Measurements from ENCODE around the gene MUC2.

Gene MUC2

DNA sequence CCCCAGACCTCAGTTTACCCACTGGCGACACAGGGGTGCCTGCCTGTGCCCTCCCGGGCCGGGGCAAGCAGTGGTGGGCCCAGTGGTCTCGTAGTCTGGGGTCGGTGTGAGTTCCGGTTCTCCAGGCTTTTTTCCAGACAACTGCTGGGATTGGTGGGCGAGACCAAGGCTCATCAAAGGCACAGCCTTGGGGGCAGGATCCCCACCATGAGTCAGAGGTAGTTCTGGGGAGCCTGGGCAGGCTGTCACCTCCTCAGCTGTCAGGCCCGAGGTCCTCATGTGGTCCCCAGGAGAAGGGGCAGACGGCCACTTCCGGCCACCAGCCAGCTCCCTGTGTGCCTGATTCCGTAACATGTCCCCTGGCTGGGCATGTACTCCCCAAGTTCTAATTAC, 827 bp upstream of the MUC2 start:
- DNase-seq = no peak

GRCh38 chr11:1075341-1075911, 752 bp downstream of the MUC2 start:
- no peak for DNase-seq

GRCh38 chr11:1076061-1076665, 1.5 kb downstream of the MUC2 start:
- no peak for DNase-seq

- no peak for DNase-seq
Observed at GRCh38 chr11:1077033-1077416, 2.4 kb downstream of the MUC2 start.

DNA sequence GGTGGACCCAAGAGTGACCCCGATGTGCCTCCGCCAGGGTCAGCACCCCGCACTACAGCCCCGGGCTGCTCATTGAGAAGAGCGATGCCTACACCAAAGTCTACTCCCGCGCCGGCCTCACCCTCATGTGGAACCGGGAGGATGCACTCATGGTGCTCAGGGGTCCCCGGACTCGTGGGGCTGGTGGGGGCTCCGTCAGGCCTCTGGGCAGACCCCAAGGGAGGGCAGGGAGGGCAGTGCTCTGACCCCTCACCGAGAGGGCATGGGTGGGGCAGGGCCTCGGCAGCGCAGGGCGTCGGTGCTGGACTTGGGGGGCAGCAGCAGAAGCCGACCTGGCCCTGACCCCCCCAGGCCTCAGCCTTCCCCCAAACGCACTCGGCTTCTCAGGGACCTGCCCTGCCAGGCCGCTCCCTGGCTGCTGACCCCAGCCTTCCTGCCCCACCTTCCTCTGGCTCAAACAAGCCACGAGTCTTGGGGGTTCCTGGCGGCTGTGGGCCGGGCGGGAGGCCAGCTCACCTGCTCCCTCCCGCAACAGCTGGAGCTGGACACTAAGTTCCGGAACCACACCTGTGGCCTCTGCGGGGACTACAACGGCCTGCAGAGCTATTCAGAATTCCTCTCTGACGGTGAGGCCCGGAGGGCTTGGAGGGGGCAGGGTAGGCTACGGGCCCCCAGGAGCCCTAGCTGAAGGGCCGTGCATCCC, 2.9 kb downstream of the MUC2 start:
- no peak for DNase-seq

DNA sequence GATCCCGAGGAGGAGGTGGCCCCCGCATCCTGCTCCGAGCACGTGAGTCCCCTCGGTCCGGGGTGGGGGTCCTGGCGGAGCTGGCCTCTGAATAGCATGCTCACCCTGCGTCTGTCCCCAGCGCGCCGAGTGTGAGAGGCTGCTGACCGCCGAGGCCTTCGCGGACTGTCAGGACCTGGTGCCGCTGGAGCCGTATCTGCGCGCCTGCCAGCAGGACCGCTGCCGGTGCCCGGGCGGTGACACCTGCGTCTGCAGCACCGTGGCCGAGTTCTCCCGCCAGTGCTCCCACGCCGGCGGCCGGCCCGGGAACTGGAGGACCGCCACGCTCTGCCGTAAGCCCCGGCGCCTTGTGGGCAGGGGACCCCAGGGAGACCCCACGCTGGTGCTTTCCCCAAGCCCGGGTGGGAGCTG, 3.5 kb downstream of the MUC2 start:
- DNase-seq = no peak

- DNase-seq = no peak
Observed at GRCh38 chr11:1081601-1082311, 7.1 kb downstream of the MUC2 start.

DNA sequence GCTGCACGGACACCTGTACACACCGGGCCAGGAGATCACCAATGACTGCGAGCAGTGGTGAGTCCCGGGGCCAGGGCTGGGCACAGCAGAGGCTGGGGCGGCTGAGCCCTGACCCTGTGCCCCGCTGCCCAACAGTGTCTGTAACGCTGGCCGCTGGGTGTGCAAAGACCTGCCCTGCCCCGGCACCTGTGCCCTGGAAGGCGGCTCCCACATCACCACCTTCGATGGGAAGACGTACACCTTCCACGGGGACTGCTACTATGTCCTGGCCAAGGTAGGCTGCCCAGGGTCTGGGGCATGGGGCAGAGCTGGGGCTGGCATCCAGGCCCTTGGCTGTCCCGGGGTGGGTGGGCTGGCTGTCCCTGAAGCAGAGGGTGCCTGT, 7.7 kb downstream of the MUC2 start:
- DNase-seq = no peak

GRCh38 chr11:1082728-1083620, 8.3 kb downstream of the MUC2 start:
- DNase-seq = no peak

DNA sequence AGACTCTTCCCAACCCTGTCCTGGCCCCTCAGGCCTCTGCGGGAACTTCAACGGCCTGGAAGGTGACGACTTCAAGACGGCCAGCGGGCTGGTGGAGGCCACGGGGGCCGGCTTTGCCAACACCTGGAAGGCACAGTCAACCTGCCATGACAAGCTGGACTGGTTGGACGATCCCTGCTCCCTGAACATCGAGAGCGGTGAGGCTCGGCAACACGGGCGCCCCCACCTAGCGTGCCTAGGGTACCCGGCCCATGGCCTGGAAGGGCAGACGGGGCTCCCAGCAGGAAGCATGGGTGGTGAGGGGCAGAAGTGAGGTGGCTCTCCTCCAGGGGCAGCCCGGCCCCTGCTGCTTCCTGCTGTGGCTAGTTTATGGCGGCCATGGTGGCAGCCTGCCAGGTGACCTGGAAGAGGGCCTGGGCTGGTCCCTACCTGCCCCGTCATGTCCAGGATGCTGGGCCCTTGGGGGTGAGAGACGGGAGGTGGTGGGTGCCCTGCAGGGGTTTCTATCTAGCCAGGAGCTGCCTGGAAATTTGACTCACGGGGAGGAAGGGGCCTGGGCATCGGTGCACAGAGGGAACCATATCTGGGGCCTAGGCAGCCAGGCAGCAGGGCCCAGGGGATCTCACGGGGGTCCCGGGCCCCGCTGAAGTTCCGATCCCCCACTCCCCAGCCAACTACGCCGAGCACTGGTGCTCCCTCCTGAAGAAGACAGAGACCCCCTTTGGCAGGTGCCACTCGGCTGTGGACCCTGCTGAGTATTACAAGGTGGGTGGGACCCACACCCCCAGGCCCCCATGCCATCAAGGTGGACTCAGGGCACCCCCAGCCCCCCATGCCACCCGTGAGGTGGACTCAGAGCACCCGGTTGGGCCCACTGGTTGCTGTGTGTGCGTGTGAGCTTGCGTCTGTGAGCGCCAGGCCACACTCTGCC, 9.2 kb downstream of the MUC2 start:
- DNase-seq = no peak

GRCh38 chr11:1084561-1085439, 10.1 kb downstream of the MUC2 start:
- DNase-seq = no peak

DNA sequence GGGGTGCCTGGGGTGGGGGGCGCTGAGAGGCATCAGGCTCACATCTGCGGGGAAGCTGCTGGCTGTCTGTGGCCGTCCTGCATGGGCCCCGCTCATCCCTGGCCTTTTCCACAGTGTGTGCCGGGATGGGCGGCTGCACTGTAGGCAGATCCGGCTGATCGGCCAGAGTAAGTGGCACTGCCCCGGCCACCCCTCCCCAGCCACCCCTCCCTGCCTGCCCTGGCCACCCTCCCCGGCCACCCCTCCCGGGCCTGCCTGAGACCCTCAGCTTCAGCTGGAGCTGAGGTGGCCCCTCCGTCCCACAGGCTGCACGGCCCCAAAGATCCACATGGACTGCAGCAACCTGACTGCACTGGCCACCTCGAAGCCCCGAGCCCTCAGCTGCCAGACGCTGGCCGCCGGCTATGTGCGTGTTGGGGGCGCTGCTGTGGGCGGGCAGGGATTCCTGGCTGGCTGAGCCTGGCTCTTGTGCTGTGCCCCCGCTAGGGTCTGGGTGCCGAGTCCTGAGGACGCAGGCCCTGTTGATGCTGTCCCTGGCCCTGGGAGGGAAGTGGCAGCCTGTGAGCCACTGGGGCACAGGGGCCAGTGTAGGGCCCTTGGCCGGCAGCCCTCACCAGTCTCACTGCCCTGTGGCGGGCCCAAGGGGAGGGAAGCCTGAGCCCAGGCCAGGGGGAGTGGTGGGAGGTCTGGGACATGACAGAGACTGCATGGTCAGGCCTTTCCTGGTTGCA, 10.9 kb downstream of the MUC2 start:
- DNase-seq = no peak

GRCh38 chr11:1086171-1087102, 11.8 kb downstream of the MUC2 start:
- no peak for DNase-seq

GRCh38 chr11:1087279-1087960, 12.7 kb downstream of the MUC2 start:
- no peak for DNase-seq

DNA sequence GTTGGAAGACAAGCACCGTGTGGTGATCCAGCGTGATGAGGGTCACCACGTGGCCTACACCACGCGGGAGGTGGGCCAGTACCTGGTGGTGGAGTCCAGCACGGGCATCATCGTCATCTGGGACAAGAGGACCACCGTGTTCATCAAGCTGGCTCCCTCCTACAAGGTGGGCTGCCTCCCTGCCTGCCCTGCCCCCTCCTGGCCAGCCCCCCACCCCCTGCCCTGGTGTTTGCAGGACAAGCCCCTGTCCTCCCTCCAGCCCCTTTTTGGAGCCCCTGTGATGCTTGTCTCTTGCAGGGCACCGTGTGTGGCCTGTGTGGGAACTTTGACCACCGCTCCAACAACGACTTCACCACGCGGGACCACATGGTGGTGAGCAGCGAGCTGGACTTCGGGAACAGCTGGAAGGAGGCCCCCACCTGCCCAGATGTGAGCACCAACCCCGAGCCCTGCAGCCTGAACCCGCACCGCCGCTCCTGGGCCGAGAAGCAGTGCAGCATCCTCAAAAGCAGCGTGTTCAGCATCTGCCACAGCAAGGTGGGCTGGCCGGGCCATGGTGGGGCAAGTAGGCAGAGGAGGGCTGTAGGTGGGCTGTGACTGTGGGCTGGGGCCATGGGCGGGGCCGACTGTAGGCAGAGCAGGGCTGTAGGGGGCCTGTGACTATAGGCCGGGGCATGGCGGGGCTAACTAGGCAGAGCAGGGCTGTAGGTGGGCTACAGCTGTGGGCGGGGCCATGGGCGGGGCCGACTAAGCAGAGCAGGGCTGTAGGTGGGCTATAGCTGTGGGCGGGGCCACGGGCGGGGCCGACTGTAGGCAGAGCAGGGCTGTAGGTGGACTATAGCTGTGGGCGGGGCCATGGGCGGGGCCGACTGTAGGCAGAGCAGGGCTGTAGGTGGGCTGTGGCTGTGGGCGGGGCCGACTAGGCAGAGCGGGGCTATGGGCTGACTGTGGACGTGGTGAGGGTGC, 13.6 kb downstream of the MUC2 start:
- DNase-seq = no peak

DNA sequence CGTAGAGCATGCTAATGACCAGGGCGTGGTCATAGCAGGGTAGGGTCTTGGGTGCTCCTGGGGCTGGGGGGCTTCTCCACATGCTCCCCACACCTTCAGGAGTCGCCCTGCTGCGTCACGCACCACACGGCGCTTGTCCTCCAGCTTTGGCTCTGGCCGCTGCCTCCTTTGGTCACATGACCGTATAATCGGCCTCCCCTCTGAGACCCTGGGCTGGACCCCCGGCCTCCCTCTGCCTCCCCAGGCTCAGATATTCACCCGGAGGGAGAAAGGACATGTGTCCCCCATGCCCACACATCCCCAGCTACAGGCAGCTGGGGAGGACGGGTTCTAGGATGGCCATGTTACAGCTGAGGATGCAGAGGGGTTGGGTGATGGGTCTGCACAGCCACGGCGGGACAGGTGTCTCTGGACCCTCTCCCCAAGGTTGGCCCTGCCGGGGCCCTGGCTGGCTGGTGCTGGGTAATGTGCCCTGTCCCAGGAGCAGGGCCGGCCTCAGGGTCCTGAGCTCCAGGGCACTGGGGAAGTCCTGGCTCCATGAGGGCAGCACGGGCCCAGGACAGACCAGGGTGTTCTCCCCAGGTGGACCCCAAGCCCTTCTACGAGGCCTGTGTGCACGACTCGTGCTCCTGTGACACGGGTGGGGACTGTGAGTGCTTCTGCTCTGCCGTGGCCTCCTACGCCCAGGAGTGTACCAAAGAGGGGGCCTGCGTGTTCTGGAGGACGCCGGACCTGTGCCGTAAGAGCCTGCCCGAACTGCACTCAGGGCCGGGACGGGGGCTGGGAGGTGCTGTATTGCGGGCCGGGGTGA, 14.5 kb downstream of the MUC2 start:
- no peak for DNase-seq
